Gastrocnemius medialis (tissue), 4 donors: ENCODE data around the gene PPM1L.

Experiments
- CTCF ChIP-seq, 5 experiments: fragments of 450-650 bp in 3 of 5; fragments of 200-600 bp in 2 of 5; sonication (generic) in 2 of 5; IDR thresholded peaks in 4 of 5; conservative IDR thresholded peaks in 1 of 5; 1 replicate in 4 of 5; 2 replicates in 1 of 5; pipeline ENCODE4 v1.5.1; 2016 to 2019; ENCODE audit warnings: antibody characterized with exemption in 5 of 5, mild to moderate bottlenecking in 3 of 5, moderate library complexity in 3 of 5
- POLR2A ChIP-seq, 2 donors: fragments of 450-650 bp; IDR thresholded peaks; one replicate each; pipeline ENCODE4 v1.6.1; 2017; ENCODE audit warnings: antibody characterized with exemption in 2 of 2, mild to moderate bottlenecking in 2 of 2, moderate library complexity in 2 of 2

- TF ChIP-seq CTCF (IDR thresholded peaks at IDR 0.05 in 4 of 5, conservative IDR thresholded peaks at IDR 0.05 in 1 of 5) (no peak), POLR2A (IDR thresholded peaks at IDR 0.05) (no peak)
These were observed 175.4 kb downstream of the PPM1L start for GRCh38 chr3:160931474-160931873.
